ENCODE data around the gene SPG21. TPM values are rescaled to one million over a fixed set of nuclear protein-coding genes. Genes with fewer than 3 reads are reported as not detected.

The SPG21 gene
- total RNA-seq, 6 experiments from 2014 or later = 66.4 to 91.3 (median 78.3) TPM

DNA sequence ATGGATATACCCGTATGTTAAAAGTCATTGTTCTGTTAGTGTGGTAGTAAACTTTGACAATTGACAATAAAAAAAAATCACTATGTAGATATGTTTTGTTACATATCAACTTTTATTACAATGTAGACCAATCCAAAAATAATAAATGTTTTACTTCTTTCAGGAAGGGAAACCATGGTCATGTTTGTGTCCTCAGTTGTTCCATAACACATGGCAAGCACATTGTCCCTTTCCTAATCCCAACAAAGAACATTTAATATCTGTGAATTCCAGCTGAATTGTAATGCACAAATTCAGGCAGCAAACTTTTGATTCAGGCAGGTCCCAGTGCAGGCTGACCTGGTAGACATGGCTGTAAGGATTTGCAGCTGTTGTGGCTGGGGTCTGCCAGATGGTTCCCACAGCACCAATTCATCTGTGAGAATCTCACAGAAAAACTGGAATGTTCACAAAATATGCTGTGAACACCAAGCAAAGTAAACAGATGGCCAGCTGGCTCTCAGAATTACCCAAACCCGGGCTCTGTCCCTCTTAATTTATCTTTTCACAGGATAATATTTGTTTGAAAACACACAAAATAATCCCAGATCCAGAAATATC is 1.9 kb upstream of the SPG21 start:
- Mint-ChIP-seq H3K27me3 (ENCODE audit: insufficient read depth) (peaks cover 1% of the 10 kb centered on the region; the same call in 1 of the 2 replicates), H3K27ac (no peak overlapping the region), H3K4me1 (ENCODE audit: low read depth) (peaks cover 33% of the 10 kb centered on the region), H3K9me3 (no peaks in the 10 kb centered on the region), H3K4me3 (no peak overlapping the region), H3K36me3 (ENCODE audit: low read depth) (peaks cover 8% of the 10 kb centered on the region; the same call in 1 of the 2 replicates)
- TF ChIP-seq, protein P1, sequence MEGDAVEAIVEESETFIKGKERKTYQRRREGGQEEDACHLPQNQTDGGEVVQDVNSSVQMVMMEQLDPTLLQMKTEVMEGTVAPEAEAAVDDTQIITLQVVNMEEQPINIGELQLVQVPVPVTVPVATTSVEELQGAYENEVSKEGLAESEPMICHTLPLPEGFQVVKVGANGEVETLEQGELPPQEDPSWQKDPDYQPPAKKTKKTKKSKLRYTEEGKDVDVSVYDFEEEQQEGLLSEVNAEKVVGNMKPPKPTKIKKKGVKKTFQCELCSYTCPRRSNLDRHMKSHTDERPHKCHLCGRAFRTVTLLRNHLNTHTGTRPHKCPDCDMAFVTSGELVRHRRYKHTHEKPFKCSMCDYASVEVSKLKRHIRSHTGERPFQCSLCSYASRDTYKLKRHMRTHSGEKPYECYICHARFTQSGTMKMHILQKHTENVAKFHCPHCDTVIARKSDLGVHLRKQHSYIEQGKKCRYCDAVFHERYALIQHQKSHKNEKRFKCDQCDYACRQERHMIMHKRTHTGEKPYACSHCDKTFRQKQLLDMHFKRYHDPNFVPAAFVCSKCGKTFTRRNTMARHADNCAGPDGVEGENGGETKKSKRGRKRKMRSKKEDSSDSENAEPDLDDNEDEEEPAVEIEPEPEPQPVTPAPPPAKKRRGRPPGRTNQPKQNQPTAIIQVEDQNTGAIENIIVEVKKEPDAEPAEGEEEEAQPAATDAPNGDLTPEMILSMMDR (IDR thresholded peaks at IDR 0.05) = no peak
- no peak for DNase-seq

DNA sequence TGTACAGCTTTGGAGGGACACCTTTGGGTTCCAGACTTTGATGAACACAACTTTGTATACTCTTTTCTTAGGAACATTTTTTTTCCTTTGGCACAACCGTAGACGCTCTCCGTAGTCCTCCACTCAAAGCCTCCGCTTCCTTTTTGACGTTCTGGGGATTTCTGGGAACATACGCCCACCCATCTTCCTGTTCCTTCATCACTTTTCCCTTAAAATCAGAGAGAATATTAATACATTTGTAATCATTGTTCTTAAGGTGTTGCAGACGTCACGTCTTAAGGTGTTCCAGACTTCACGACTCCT is 405 bp upstream of the SPG21 start:
- H3K4me1 Mint-ChIP-seq (ENCODE audit: low read depth) = peaks cover 44% of the 10 kb centered on the region
- peak overlapping the region; percentile 94 for H3K4me3 Mint-ChIP-seq

GRCh38 chr15:64987136-64987535 is 2.6 kb downstream of the SPG21 start:
- peaks cover 8% of the 10 kb centered on the region; the same call in 1 of the 2 replicates for H3K36me3 Mint-ChIP-seq (ENCODE audit: low read depth)
- peaks cover 1% of the 10 kb centered on the region; the same call in 1 of the 2 replicates for H3K27me3 Mint-ChIP-seq (ENCODE audit: insufficient read depth)
- TF ChIP-seq, protein P1 (IDR thresholded peaks at IDR 0.05) = no peak
- no peaks in the 10 kb centered on the region for H3K9me3 Mint-ChIP-seq
- H3K27ac Mint-ChIP-seq = peak overlapping the region; percentile 72
- H3K4me1 Mint-ChIP-seq (ENCODE audit: low read depth) = peaks cover 64% of the 10 kb centered on the region
- H3K4me3 Mint-ChIP-seq = peak overlapping the region; percentile 55; the same call in 1 of the 2 replicates
- no peak for DNase-seq

More for the DNA sequence above, 405 bp upstream of the SPG21 start:
- TF ChIP-seq, protein P1 (IDR thresholded peaks at IDR 0.05) = no peak
- Mint-ChIP-seq H3K36me3 (ENCODE audit: low read depth) (peaks cover 8% of the 10 kb centered on the region; the same call in 1 of the 2 replicates), H3K27ac (peak overlapping the region; percentile 95), H3K9me3 (no peaks in the 10 kb centered on the region), H3K27me3 (ENCODE audit: insufficient read depth) (peaks cover 1% of the 10 kb centered on the region; the same call in 1 of the 2 replicates)
- DNase-seq = no peak

GRCh38 chr15:64985366-64986033 is 4.2 kb downstream of the SPG21 start:
- Mint-ChIP-seq H3K27ac (peak overlapping the region; percentile 94), H3K4me1 (ENCODE audit: low read depth) (peaks cover 66% of the 10 kb centered on the region), H3K9me3 (no peaks in the 10 kb centered on the region), H3K36me3 (ENCODE audit: low read depth) (peaks cover 8% of the 10 kb centered on the region; the same call in 1 of the 2 replicates), H3K27me3 (ENCODE audit: insufficient read depth) (peaks cover 1% of the 10 kb centered on the region; the same call in 1 of the 2 replicates), H3K4me3 (peak overlapping the region; percentile 80)
- TF ChIP-seq, protein P1 (IDR thresholded peaks at IDR 0.05) = no peak
- DNase-seq = peak; percentile 24

DNA sequence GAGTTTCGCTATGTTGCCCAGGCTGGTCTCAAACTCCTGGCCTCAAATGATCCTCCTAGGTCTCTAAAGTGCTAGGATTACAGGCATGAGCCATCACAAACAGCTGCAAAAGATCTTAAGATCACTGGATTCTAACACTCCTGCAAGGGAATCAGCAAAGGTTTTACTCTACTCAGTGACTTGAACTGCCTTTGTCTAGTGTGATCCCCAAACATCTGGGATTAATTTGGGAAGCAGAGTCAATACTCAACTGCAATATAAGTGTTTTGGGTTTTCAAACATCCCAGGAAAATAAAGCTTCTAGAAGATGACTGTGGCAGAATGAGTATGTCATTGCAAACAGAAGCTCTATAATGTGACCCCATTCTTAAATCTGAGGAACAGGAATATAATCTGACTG is 7.2 kb downstream of the SPG21 start:
- Mint-ChIP-seq H3K9me3 (no peaks in the 10 kb centered on the region), H3K36me3 (ENCODE audit: low read depth) (peaks cover 10% of the 10 kb centered on the region; the same call in 1 of the 2 replicates), H3K4me3 (no peak overlapping the region), H3K27ac (peak overlapping the region; percentile 57), H3K4me1 (ENCODE audit: low read depth) (peaks cover 46% of the 10 kb centered on the region), H3K27me3 (ENCODE audit: insufficient read depth) (no peaks in the 10 kb centered on the region)
- TF ChIP-seq, protein P1 (IDR thresholded peaks at IDR 0.05) = no peak
- DNase-seq = peak; percentile 29

Data from HFFc6 (cell line).